Muscle layer of colon (tissue), 2 donors: Measurements from ENCODE around the gene AARS2.

ENCODE experiments used
- H3K27ac ChIP-seq: one replicate; pipeline ENCODE4 v1.7.0; 2013; ENCODE audit warnings: low read depth, mild to moderate bottlenecking, low read length, moderate library complexity
- H3K27me3 ChIP-seq, 2 donors: one replicate each; pipeline ENCODE4 v1.7.0; 2013; ENCODE audit warnings: low read length in 2 of 2, mild to moderate bottlenecking in 2 of 2; ENCODE audit not compliant: insufficient read depth in 2 of 2, control insufficient read depth in 1 of 2
- H3K36me3 ChIP-seq: one replicate; pipeline ENCODE4 v1.7.0; 2013; ENCODE audit warnings: mild to moderate bottlenecking, low read length; ENCODE audit not compliant: insufficient read depth
- H3K4me1 ChIP-seq: one replicate; pipeline ENCODE4 v1.7.0; 2013; ENCODE audit warnings: mild to moderate bottlenecking, low read length; ENCODE audit not compliant: insufficient read depth
- H3K4me3 ChIP-seq, 2 donors: one replicate each; pipeline ENCODE4 v1.7.0; 2013; ENCODE audit warnings: low read length in 2 of 2, low read depth in 1 of 2, mild to moderate bottlenecking in 1 of 2, moderate library complexity in 1 of 2
- H3K9ac ChIP-seq: one replicate; pipeline ENCODE4 v1.7.0; 2013; ENCODE audit warnings: low read length
- H3K9me3 ChIP-seq: one replicate; pipeline ENCODE4 v1.7.0; 2013; ENCODE audit warnings: mild to moderate bottlenecking, low read length
- donor health status: abdominal sarcoma.
- donor health status: Adenocarcinoma of cecum.

AARS2 gene

DNA sequence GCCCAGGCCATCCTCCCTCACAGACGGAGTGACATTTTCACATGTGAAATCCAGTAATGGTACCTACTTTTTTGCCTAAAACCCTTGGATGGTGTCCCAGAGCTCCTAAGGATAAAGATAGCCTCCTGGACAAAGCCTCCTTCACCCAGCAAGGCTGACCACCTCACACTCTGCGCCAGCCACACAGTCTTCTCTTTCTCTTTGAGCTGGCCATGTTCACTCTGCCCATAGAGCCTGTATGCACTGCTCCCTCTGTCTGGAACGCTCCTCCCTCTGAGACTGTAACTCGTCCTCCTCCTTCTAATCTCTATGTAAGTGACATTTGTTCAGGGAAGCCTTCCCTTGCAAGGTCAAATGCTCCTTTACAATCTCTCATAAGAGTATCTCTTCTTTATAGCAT, 28.3 kb downstream of the AARS2 start:
- H3K9me3 ChIP-seq: no peaks in the 10 kb centered on the region
- H3K27me3 ChIP-seq: peaks cover 0 to 15% of the 10 kb centered on the region in 2 donors
- no peaks in the 10 kb centered on the region for H3K36me3 ChIP-seq
- no peak overlapping the region for H3K27ac ChIP-seq
- H3K4me3 ChIP-seq: no peak overlapping the region
- no peaks in the 10 kb centered on the region for H3K4me1 ChIP-seq
- H3K9ac ChIP-seq: no peak overlapping the region

DNA sequence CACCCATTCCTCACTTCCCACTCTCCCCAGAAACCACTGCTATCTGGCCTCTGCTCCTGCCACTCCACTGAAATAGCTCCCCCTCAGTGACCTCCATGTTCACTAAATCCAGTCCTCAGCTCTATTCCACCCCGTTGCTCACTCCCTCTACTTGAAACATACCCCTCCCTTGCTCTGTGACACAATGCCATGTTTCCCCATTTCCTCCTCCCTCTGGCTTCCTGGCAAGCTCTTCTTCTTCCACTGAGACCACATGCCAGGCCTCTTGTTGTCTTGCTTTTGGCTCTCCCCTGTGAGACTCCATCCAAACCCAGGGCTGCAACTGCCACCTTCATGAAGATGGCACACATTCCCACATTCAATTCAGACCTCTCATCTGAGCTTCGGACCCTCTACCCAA, 29.0 kb downstream of the AARS2 start:
- Histone ChIP-seq H3K27me3 (peaks cover 0 to 8% of the 10 kb centered on the region in 2 donors), H3K9me3 (no peaks in the 10 kb centered on the region), H3K4me3 (no peak overlapping the region), H3K9ac (no peak overlapping the region), H3K27ac (no peak overlapping the region), H3K4me1 (no peaks in the 10 kb centered on the region), H3K36me3 (no peaks in the 10 kb centered on the region)

DNA sequence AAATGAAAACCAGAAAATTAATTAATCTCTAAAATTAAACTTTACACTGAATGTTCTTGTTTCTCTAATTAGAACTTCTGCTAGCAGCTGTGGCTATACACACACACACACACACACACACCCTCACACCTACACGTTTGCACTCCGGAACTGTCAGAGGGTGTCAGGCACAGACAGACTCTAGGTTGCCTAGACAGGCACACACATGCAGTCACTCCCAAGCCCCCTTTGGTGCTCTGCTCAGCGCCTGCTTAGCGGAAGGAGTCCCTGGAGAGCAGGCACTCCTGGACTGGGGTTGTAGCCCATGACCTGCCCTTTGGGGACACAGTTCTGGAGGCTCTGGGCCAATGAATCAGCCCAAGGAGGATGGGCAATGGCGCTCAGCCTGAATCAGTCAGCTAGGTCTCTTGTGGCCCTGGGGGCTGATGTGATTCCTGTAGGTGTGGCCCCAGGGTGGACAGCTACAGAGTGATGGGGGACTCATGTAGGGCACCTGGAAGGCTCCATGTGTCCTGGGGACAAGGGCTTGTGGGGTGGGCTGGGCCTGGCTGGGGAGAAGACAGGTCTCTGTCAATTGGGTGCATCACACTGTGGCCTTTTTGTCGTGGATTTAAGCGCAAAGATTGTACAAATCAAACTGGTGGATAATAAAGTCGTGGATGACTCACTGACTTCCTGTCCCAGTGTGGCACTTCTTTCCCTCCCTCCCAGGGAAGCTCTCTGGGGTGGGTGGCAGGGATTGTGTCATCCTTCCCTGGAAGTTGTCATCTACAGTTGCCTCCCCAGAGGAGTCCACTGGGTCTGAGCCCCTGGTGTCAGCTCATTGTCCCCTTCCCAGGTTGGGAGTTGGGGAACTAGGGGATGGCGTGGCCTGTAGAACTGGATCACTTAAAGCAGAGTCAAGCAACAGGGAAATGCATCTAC, 34.1 kb downstream of the AARS2 start:
- Histone ChIP-seq H3K9me3 (no peaks in the 10 kb centered on the region), H3K27me3 (peaks cover 4 to 39% of the 10 kb centered on the region in 2 donors), H3K27ac (no peak overlapping the region), H3K36me3 (no peaks in the 10 kb centered on the region), H3K4me1 (no peaks in the 10 kb centered on the region), H3K9ac (no peak overlapping the region), H3K4me3 (no peak overlapping the region)

DNA sequence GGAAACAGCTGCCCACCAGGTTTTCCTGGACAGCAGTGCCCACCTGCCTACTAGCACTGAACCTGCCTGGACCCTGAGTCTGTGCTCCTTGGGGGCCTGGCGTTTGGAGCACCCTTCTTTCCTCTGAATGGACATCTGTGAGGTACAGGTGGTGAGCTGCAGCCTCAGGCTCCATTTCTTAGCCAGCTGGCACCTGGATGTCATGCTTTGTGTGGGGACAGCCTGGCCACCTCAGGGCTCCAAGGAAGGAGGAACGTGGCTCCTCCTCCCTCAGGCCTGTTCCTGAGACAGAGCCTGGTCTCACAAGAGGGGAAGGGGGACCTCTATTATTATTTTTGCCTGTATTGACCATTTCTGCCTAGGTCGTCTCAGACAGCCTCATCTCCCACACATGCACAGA, 34.8 kb downstream of the AARS2 start:
- Histone ChIP-seq H3K36me3 (no peaks in the 10 kb centered on the region), H3K4me3 (no peak overlapping the region), H3K9ac (no peak overlapping the region), H3K27me3 (peaks cover 8 to 46% of the 10 kb centered on the region in 2 donors), H3K27ac (no peak overlapping the region), H3K9me3 (no peaks in the 10 kb centered on the region), H3K4me1 (no peaks in the 10 kb centered on the region)

DNA sequence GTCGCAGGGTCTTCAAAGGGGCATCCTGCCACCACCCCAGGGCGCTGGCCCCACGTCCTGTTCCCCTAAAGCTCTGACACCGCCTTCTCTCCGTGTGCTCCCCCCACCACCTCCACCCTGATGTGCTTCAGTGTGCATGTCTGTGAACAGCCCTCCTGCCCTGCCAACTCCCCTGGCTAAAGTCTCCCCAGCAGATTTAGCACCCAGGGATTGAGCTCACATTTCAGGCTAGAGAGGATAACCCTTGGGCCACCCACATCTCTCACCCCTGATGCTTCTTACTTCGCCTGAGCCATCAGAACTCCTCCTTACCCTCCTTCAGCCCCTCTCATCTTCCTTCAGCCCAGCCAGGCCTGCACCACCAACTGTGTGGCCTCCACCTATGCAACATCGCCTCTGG, 35.4 kb downstream of the AARS2 start:
- H3K9me3 ChIP-seq: no peaks in the 10 kb centered on the region
- H3K9ac ChIP-seq: no peak overlapping the region
- no peaks in the 10 kb centered on the region for H3K4me1 ChIP-seq
- H3K36me3 ChIP-seq: no peaks in the 10 kb centered on the region
- H3K27me3 ChIP-seq: peaks cover 14 to 52% of the 10 kb centered on the region in 2 donors
- no peak overlapping the region for H3K27ac ChIP-seq
- H3K4me3 ChIP-seq: no peak overlapping the region

DNA sequence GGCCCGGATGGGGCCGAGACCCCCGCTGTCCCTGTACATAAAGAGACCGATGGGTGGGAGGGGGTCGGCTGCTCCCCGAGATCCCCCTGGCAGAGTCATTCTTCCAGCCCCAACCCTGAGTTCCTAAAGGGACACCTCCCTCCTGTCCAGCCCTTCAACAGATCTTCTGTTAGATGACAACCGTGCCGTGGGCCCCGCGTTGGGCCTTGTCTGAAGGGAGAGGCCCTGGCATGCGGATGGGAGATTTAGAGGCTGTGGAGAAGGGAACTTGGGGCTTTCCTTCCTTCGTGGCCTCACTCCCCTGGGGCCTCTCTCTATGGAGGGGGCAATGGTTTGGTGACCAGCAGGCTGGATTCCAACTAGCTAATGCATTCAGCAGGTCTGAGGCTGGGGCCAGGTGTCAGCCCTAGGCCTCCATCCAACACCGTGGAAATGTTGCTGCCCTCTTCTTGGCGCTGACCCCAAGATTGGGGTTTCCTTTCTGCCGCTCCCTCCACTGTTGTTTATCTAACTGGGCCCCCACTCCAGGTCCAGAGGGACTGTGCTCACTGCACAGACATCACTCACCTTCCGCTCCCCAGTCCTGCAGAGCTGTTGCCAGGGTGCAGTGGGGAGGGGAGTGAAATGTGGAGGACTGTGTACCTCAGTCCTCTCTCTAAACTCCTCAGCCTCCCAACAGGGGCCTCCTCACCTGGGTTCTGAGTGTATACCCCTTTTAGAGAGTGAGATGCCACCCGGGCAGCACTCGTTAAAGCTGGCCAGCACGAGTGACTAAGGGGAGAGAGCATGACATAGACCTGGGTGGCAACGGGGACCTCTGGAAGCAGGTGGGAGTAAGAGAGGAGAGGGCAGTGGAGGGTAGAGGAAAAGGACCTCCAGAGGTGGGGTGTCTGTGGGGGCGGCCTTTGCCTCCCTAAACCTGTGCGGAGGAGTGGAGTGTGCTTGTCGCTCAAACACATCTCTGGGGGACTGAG, 36.2 kb downstream of the AARS2 start:
- Histone ChIP-seq H3K27me3 (peaks cover 22 to 60% of the 10 kb centered on the region in 2 donors), H3K27ac (no peak overlapping the region), H3K36me3 (no peaks in the 10 kb centered on the region), H3K9me3 (no peaks in the 10 kb centered on the region), H3K4me1 (no peaks in the 10 kb centered on the region), H3K4me3 (no peak overlapping the region), H3K9ac (no peak overlapping the region)

DNA sequence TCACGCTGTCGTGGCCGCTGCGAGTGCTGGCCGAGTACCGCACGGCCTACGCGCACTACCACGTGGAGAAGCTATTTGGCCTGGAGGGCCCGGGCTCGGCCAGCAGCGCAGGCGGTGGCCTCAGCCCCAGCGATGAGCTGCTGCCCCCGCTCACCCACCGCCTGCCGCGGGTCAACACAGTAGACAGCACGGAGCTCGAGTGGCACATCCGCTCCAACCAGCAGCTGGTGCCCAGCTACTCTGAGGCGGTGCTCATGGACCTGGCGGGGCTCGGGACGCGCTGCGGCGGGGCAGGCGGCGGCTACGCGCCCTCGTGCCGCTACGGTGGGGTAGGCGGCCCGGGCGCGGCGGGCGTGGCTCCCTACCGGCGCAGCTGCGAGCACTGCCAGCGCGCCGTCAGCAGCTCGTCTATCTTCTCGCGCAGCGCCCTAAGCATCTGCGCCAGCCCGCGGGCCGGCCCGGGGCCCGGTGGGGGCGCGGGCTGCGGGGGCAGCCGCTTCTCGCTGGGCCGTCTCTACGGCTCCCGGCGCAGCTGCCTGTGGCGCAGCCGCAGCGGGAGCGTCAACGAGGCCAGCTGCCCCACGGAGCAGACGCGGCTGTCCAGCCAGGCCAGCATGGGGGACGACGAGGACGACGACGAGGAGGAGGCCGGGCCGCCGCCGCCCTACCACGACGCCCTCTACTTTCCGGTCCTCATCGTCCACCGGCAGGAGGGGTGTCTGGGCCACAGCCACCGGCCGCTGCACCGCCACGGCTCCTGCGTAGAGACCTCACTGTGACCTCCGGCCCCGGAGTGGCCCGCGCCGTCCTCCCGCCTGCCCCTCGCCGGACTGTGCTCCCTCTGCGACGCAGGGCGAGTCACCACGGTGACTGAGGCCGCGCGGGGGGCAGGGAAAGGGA, 37.1 kb downstream of the AARS2 start:
- no peak overlapping the region for H3K9ac ChIP-seq
- no peaks in the 10 kb centered on the region for H3K4me1 ChIP-seq
- H3K36me3 ChIP-seq: no peaks in the 10 kb centered on the region
- peaks cover 32 to 69% of the 10 kb centered on the region in 2 donors for H3K27me3 ChIP-seq
- H3K27ac ChIP-seq: no peak overlapping the region
- no peak overlapping the region for H3K4me3 ChIP-seq
- no peaks in the 10 kb centered on the region for H3K9me3 ChIP-seq

DNA sequence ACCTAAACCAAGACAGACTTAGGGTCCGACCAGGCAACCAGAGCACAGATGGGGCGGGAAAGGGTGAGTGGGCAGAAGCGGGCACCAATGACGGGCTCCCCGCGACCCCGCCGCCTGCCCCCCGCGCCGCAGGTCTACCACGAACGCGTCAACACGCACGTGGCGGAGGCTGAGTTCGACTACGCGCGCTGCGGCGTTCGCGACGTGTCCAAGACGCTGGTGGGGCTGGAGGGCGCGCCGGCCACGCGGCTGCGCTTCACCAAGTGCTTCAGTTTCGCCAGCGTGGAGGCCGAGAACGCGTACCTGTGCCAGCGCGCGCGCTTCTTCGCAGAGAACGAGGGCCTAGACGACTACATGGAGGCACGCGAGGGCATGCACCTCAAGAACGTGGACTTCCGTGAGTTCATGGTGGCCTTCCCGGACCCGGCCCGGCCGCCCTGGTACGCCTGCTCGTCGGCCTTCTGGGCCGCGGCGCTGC, 37.8 kb downstream of the AARS2 start:
- H3K27ac ChIP-seq: no peak overlapping the region
- H3K4me1 ChIP-seq: no peaks in the 10 kb centered on the region
- H3K9me3 ChIP-seq: no peaks in the 10 kb centered on the region
- no peak overlapping the region for H3K4me3 ChIP-seq
- H3K27me3 ChIP-seq: peaks cover 32 to 70% of the 10 kb centered on the region in 2 donors
- no peak overlapping the region for H3K9ac ChIP-seq
- no peaks in the 10 kb centered on the region for H3K36me3 ChIP-seq

DNA sequence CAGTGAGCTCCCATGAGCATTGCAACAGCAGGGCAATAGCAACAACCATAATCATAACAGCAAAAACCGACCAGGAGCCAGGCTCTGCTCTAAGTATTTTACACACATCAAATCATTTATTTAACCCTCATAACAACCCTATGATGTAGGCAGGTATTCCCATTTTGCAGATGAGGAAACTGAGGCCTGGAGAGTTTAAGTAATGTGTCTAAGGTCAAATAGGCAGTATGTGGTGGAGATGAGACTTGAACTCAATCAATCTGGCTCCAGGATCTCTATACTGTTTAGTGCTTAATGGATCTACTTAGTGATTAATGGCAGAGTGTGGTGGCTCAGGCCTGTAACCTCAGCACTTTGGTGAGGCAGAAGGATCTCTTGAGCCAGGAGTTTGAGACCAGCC, 39.5 kb downstream of the AARS2 start:
- no peak overlapping the region for H3K4me3 ChIP-seq
- no peaks in the 10 kb centered on the region for H3K9me3 ChIP-seq
- H3K9ac ChIP-seq: no peak overlapping the region
- no peak overlapping the region for H3K27ac ChIP-seq
- peaks cover 44 to 80% of the 10 kb centered on the region in 2 donors for H3K27me3 ChIP-seq
- no peaks in the 10 kb centered on the region for H3K4me1 ChIP-seq
- no peaks in the 10 kb centered on the region for H3K36me3 ChIP-seq

DNA sequence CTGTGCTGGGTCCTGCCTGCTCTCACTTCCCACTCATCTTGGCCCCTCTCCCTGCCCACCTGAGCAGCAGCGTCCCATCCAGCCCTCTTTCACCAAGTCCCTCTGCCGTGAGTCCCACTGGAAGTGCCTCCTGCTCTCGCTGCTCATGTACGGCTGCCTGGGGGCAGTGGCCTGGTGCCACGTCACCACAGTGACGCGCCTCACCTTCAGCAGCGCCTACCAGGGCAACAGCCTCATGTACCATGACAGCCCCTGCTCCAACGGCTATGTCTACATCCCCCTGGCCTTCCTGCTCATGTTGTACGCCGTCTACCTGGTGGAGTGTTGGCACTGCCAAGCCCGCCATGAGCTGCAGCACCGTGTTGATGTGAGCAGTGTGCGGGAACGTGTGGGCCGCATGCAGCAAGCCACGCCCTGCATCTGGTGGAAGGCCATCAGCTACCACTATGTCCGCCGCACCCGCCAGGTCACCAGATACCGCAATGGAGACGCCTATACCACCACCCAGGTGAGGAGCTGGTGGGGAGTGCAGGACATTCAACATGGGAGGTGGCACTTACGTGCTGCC, 40.1 kb downstream of the AARS2 start:
- Histone ChIP-seq H3K27me3 (peaks cover 49 to 83% of the 10 kb centered on the region in 2 donors), H3K4me1 (no peaks in the 10 kb centered on the region), H3K4me3 (no peak overlapping the region), H3K36me3 (no peaks in the 10 kb centered on the region), H3K9me3 (no peaks in the 10 kb centered on the region), H3K27ac (no peak overlapping the region), H3K9ac (no peak overlapping the region)
